ENCODE measurements around the gene OLIG2. TPM values are rescaled to one million over a fixed set of nuclear protein-coding genes. Genes with fewer than 3 reads are reported as not detected.

Gene OLIG2
- total and polyA plus RNA-seq, 5 experiments from 2014 or later = not detected

GRCh38 chr21:33008333-33009051 is 17.2 kb upstream of the OLIG2 start:
- POLR2A ChIA-PET = no interaction called here
- peaks cover 0 to 8% (median 0%) of the 10 kb centered on the region in 3 donors for H3K36me3 Mint-ChIP-seq
- peaks cover 0 to 2% (median 0%) of the 10 kb centered on the region in 9 donors for H3K9me3 Mint-ChIP-seq
- ATAC-seq (no peak), DNase-seq (no peak)
- H3K4me1 Mint-ChIP-seq = peaks cover 0 to 2% (median 0%) of the 10 kb centered on the region in 4 donors
- H3K27me3 Mint-ChIP-seq = peaks cover 2 to 35% (median 23%) of the 10 kb centered on the region in 5 donors
- no peak overlapping the region for H3K27ac Mint-ChIP-seq
- no peak overlapping the region for H3K4me3 Mint-ChIP-seq

DNA sequence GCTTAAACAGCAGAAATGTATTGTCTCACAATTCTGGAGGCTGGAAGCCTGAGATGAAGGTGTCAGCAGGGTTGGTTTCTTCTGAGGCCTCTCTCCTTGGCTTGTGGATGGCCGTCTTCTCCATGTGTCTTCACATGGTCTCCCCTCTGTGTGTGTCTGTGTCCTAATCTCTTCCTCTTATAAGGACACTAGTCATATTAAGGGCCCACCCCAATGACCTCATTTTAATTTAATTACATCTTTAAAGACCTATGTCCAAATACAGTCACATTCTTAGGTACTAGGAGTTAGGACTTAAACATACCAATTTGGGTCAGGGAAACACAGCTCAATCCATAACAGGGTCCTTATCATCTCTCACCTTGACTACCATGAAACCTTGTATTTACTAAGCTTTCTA is 14.8 kb upstream of the OLIG2 start:
- H3K4me3 Mint-ChIP-seq = no peak overlapping the region
- peaks cover 0 to 2% (median 0%) of the 10 kb centered on the region in 4 donors for H3K4me1 Mint-ChIP-seq
- H3K9me3 Mint-ChIP-seq = peaks cover 0 to 2% (median 0%) of the 10 kb centered on the region in 9 donors
- peaks cover 12 to 58% (median 38%) of the 10 kb centered on the region in 5 donors for H3K27me3 Mint-ChIP-seq
- ATAC-seq (no peak), DNase-seq (no peak)
- no peak overlapping the region for H3K27ac Mint-ChIP-seq
- H3K36me3 Mint-ChIP-seq = peaks cover 0 to 8% (median 0%) of the 10 kb centered on the region in 3 donors
- POLR2A ChIA-PET = no interaction called here

- POLR2A ChIA-PET = no interaction called here
- Mint-ChIP-seq H3K27me3 (peaks cover 17 to 63% (median 42%) of the 10 kb centered on the region in 5 donors), H3K9me3 (peaks cover 0 to 2% (median 0%) of the 10 kb centered on the region in 9 donors), H3K27ac (no peak overlapping the region), H3K36me3 (peaks cover 0 to 8% (median 0%) of the 10 kb centered on the region in 3 donors), H3K4me3 (no peak overlapping the region), H3K4me1 (peaks cover 0 to 2% (median 0%) of the 10 kb centered on the region in 4 donors)
- ATAC-seq (no peak), DNase-seq (no peak)
Measured at GRCh38 chr21:33011462-33011861, 14.3 kb upstream of the OLIG2 start.

DNA sequence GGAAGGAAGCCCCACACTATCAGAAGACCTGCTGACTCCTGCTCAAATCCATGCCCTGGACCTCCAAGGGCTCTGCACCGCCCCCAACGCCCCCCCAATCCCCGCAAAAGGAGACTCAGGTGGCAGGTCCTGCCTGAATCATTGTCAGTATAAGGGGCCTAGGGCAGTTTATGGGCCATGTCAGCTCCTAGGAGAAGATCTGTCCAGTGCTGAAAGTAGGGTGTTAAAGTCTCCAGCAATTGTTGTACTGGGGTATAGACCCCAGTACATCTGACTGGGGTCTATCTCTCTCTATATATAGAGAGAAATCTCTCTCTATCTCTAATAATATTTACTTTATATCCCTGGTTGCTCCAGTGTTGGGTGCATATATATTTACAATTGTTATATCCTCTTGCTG is 12.1 kb upstream of the OLIG2 start:
- H3K27ac Mint-ChIP-seq = no peak overlapping the region
- peaks cover 0 to under 1% (median under 1%) of the 10 kb centered on the region in 4 donors for H3K4me1 Mint-ChIP-seq
- no peak overlapping the region for H3K4me3 Mint-ChIP-seq
- POLR2A ChIA-PET = no interaction called here
- peaks cover 0 to 8% (median 0%) of the 10 kb centered on the region in 3 donors for H3K36me3 Mint-ChIP-seq
- H3K9me3 Mint-ChIP-seq = peaks cover 0 to 2% (median 0%) of the 10 kb centered on the region in 9 donors
- DNase-seq = no peak
- H3K27me3 Mint-ChIP-seq = peaks cover 24 to 85% (median 60%) of the 10 kb centered on the region in 5 donors
- no peak for ATAC-seq

DNA sequence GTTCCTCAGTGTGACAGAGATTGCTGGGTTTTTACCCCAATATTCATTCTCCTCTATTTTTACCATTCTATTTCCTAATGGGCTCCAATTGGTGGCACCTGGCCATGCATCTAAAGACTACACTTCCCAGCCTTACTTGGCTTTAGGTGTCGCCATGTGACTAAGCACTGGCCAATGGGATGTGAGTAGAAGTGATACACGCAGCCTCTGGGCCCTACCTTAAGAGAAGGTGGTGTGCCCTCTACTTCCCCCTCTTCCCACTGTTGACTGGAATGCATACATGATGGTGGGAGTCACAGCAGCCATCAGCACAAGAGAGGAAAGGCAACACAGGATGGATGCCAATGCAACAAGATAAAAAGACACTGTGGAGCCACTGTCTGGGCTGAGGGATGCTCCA is 11.4 kb upstream of the OLIG2 start:
- H3K36me3 Mint-ChIP-seq = peaks cover 0 to 8% (median 0%) of the 10 kb centered on the region in 3 donors
- POLR2A ChIA-PET = no interaction called here
- peaks cover 0 to 2% (median 0%) of the 10 kb centered on the region in 9 donors for H3K9me3 Mint-ChIP-seq
- H3K4me1 Mint-ChIP-seq = peaks cover 4 to 8% (median 7%) of the 10 kb centered on the region in 4 donors
- H3K27ac Mint-ChIP-seq = peak overlapping the region in 1 of 10 donors; percentile 18
- no peak for DNase-seq
- H3K27me3 Mint-ChIP-seq = peaks cover 30 to 92% (median 67%) of the 10 kb centered on the region in 5 donors
- no peak for ATAC-seq
- H3K4me3 Mint-ChIP-seq = no peak overlapping the region

- Mint-ChIP-seq H3K27me3 (peaks cover 32 to 99% (median 70%) of the 10 kb centered on the region in 5 donors), H3K27ac (no peak overlapping the region), H3K4me1 (peaks cover 8 to 14% (median 10%) of the 10 kb centered on the region in 4 donors), H3K4me3 (no peak overlapping the region), H3K36me3 (peaks cover 0 to 8% (median 0%) of the 10 kb centered on the region in 3 donors), H3K9me3 (peaks cover 0 to 2% (median 0%) of the 10 kb centered on the region in 9 donors)
- ATAC-seq (no peak), DNase-seq (no peak)
- POLR2A ChIA-PET = no interaction called here
Measured at GRCh38 chr21:33015096-33015495, 10.6 kb upstream of the OLIG2 start.

GRCh38 chr21:33015756-33016155 is 10.0 kb upstream of the OLIG2 start:
- no peak overlapping the region for H3K27ac Mint-ChIP-seq
- peaks cover 0 to 2% (median 0%) of the 10 kb centered on the region in 9 donors for H3K9me3 Mint-ChIP-seq
- H3K4me1 Mint-ChIP-seq = peaks cover 13 to 21% (median 15%) of the 10 kb centered on the region in 4 donors
- ATAC-seq = no peak
- POLR2A ChIA-PET = no interaction called here
- no peak overlapping the region for H3K4me3 Mint-ChIP-seq
- H3K27me3 Mint-ChIP-seq = peaks cover 35 to 99% (median 71%) of the 10 kb centered on the region in 5 donors
- H3K36me3 Mint-ChIP-seq = peaks cover 0 to 8% (median 0%) of the 10 kb centered on the region in 3 donors
- no peak for DNase-seq

DNA sequence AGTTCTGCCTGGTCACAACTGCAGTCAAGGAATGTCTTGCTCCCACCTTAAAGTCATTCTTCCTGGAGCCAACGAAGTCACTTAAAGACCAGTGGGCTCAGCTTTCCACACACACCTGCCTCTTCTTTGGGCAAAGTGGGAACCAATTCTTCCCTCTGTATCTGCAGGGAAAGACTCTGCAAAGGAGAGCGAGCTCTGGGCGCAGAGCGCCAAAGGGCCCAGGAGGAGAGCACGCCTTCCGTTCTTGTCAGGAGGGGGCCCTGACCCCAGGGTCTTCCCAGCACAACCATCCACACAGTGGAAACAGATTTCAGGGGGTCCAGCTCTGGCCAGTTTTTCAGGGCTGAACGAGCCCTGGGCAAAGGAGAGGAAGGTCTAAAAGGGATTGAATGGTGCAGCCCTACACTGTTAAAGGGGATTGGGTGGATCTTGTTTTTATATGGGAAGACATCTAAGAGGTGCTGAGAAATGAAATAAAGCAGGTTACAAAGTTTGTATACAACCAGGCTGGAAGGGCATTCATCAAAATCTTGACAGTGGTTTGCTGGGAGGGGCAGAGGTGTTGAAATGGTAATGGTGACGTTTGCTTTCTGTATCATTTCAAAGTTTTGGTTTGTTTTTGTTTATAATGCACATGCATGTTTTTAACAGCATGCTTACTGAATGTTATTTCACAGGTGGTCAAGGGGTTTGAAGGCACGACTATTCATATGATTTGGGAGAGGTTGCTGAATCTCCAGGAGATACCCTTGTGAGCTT is 6.8 kb upstream of the OLIG2 start:
- H3K27me3 Mint-ChIP-seq = peaks cover 48 to 99% (median 80%) of the 10 kb centered on the region in 5 donors
- peaks cover 20 to 35% (median 29%) of the 10 kb centered on the region in 4 donors for H3K4me1 Mint-ChIP-seq
- ATAC-seq (no peak), DNase-seq (no peak)
- H3K9me3 Mint-ChIP-seq = peaks cover 0 to under 1% (median 0%) of the 10 kb centered on the region in 9 donors
- H3K27ac Mint-ChIP-seq = peak overlapping the region in 2 of 10 donors; percentile 3 to 73
- H3K36me3 Mint-ChIP-seq = no peaks in the 10 kb centered on the region
- POLR2A ChIA-PET = no interaction called here
- peak overlapping the region; percentile 30 to 82 (median 67) for H3K4me3 Mint-ChIP-seq

DNA sequence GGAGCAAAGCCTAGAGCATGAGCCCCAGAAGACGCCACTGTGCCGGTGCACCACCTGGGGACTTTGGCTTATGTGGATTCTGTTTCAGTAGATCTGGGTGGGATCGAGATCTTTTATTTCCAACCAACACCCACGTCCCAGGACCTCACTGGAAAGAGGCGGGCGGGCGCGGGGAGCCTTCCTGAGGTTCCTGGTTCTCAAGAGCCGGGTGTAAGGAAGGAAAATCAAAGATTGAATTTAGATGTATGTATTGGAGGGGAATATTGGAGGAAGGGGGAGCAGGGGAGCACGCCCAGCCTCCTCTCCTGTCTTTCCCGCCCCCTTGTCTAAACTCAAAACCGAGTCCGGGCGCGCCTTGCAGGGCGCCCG is 6.2 kb upstream of the OLIG2 start:
- H3K27ac Mint-ChIP-seq = peak overlapping the region in 2 of 10 donors; percentile 3 to 73
- peak overlapping the region; percentile 30 to 82 (median 67) for H3K4me3 Mint-ChIP-seq
- peaks cover 24 to 41% (median 35%) of the 10 kb centered on the region in 4 donors for H3K4me1 Mint-ChIP-seq
- H3K9me3 Mint-ChIP-seq = peaks cover 0 to 2% (median 0%) of the 10 kb centered on the region in 9 donors
- H3K36me3 Mint-ChIP-seq = no peaks in the 10 kb centered on the region
- H3K27me3 Mint-ChIP-seq = peaks cover 49 to 99% (median 80%) of the 10 kb centered on the region in 5 donors
- POLR2A ChIA-PET = no interaction called here
- DNase-seq (no peak), ATAC-seq (no peak)

DNA sequence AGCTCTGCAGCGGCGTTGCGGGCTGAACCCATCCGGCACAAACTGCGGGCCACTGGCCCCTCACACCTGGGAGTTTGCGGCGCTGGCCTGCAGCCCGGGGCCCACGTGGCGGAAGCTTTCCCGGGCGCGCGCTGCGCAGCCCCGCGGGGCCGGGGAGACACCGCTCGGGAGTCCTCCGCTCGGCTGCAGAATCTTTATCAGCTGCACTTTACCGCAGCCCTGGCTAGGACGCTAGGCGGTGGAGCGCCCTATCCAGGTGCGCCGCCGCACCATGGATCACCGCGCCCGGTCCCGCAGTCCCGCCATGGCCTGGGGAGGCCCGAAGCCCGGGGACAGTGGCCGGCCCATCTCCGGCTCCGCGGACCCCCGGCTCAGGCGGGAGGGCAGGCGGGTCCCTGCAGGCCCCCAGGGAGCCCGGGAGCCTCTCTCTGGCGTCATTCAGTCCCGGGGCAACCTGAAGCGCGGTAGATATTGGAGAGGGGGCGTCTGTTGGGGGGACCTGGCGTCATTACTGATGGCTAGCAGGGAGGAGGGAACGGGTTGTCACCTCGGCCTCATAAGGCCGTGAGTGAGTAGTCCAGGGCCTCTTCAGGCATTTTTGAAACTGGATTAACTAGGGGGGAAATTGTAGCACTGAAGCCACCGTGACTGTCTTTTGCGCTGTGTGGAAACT is 5.7 kb upstream of the OLIG2 start:
- H3K4me3 Mint-ChIP-seq = peak overlapping the region; percentile 64 to 82 (median 74)
- peaks cover 24 to 42% (median 40%) of the 10 kb centered on the region in 4 donors for H3K4me1 Mint-ChIP-seq
- POLR2A ChIA-PET = no interaction called here
- no peak overlapping the region for H3K27ac Mint-ChIP-seq
- H3K36me3 Mint-ChIP-seq = no peaks in the 10 kb centered on the region
- ATAC-seq (peak; percentile 42 to 49), DNase-seq (no peak)
- H3K27me3 Mint-ChIP-seq = peaks cover 46 to 99% (median 82%) of the 10 kb centered on the region in 5 donors
- peaks cover 0 to 2% (median 0%) of the 10 kb centered on the region in 9 donors for H3K9me3 Mint-ChIP-seq

DNA sequence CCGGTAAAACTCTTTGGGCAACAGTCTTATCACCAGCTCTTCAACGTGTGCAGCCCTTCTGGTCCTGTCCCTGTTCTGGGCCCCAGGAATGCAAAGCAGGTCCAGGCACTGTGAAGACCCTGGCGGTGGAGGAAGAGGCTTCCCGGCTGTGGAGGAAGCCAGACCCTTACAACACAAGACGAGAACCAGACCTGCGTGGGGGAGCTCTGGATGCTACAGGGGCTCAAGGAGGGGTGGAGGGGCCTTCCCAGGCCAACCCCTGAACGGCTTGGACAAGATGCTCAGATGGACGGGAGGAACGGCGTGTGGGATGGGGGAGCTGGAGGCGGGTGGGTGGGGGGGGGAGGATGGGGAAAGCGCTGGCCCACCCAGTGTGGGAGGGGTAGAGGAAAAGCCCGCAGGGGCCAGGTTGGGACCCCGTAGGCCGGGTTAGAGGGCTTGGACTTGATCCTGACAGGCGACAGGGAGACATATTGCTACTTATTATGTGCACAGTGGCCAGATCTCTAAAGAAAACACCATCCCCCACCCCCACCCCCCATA is 5.1 kb upstream of the OLIG2 start:
- Mint-ChIP-seq H3K4me3 (peak overlapping the region; percentile 60 to 82 (median 73)), H3K36me3 (no peaks in the 10 kb centered on the region), H3K4me1 (peaks cover 24 to 44% (median 41%) of the 10 kb centered on the region in 4 donors), H3K9me3 (peaks cover 0 to 2% (median 0%) of the 10 kb centered on the region in 9 donors), H3K27me3 (peaks cover 46 to 99% (median 80%) of the 10 kb centered on the region in 5 donors), H3K27ac (no peak overlapping the region)
- ATAC-seq (no peak), DNase-seq (no peak)
- POLR2A ChIA-PET = no interaction called here

DNA sequence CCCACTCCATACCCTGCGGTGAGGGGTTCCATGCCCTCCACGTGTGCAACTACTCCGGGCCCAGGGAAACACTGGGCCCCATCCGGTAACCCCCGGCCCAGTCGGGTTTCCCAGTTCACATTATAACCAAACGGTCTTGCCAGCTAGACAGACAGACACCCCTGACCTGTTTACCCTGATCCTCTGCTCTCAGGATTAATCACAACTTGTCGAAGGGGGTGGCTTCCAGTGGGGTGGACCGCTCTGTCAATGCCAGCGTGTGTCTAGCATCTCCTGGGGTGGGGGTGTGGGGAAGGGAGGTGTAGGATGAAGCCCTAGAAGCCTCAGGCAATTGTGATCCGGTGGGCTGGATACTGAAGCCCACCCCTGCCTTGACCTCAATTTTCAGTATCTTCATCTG is 4.6 kb upstream of the OLIG2 start:
- DNase-seq = no peak
- no peaks in the 10 kb centered on the region for H3K36me3 Mint-ChIP-seq
- POLR2A ChIA-PET = no interaction called here
- no peak overlapping the region for H3K27ac Mint-ChIP-seq
- ATAC-seq = no peak
- peaks cover 45 to 99% (median 82%) of the 10 kb centered on the region in 5 donors for H3K27me3 Mint-ChIP-seq
- peaks cover 28 to 48% (median 46%) of the 10 kb centered on the region in 4 donors for H3K4me1 Mint-ChIP-seq
- peaks cover 0 to 2% (median 0%) of the 10 kb centered on the region in 9 donors for H3K9me3 Mint-ChIP-seq
- H3K4me3 Mint-ChIP-seq = peak overlapping the region in 5 of 10 donors; percentile 4 to 54 (median 22)
